Measurements from ENCODE around the gene TUBB4A.

- TF ChIP-seq EZH2 (IDR thresholded peaks at IDR 0.05; ENCODE audit: insufficient read depth, poor library complexity, severe bottlenecking) (no peak), EZH2phosphoT487 (IDR thresholded peaks at IDR 0.05; ENCODE audit: insufficient read depth, low read depth) (no peak)
These were observed 20.6 kb upstream of the TUBB4A start for GRCh38 chr19:6522712-6523111.

Data from GM23248 (cell line).